NB4 (cell line): ENCODE results near the gene EPDR1.

Source experiments
- CTCF ChIP-seq: IDR thresholded peaks from one replicate; pipeline ENCODE4 v1.5.1; 2012; ENCODE audit warnings: low read depth, low read length
- MAX ChIP-seq: IDR thresholded peaks from 2 replicates; pipeline ENCODE4 v1.6.1; 2011; ENCODE audit warnings: low read depth, low read length
- MYC ChIP-seq: IDR thresholded peaks from 2 replicates; pipeline ENCODE4 v1.6.1; 2011; ENCODE audit warnings: low read depth, low read length
- POLR2A ChIP-seq: IDR thresholded peaks from 2 replicates; pipeline ENCODE4 v1.6.1; 2011; ENCODE audit warnings: mild to moderate bottlenecking; ENCODE audit not compliant: insufficient read length; ENCODE audit errors: extremely low read depth

GRCh38 chr7:37986908-37987330, 66.5 kb downstream of the EPDR1 start:
- no peak for TF ChIP-seq CTCF
- TF ChIP-seq POLR2A = no peak
- TF ChIP-seq MAX = no peak
- TF ChIP-seq MYC = no peak
